Neuron (in vitro differentiated cells): Measurements from ENCODE around the gene RAB20.
"Not testable (repeated sequence)": the region's sequence is repeated elsewhere in the genome, so short reads cannot be mapped to it uniquely, and the experiment has no call there.

ENCODE experiments used
- H2AFZ ChIP-seq: one replicate; pipeline ENCODE4 v1.6.1; 2013; ENCODE audit warnings: low read depth, mild to moderate bottlenecking, inconsistent platforms, low read length, moderate library complexity
- H3K27me3 ChIP-seq: one replicate; pipeline ENCODE4 v1.6.1; 2013; ENCODE audit warnings: low read length; ENCODE audit not compliant: insufficient read depth
- H3K36me3 ChIP-seq: one replicate; pipeline ENCODE4 v1.6.1; 2013; ENCODE audit warnings: low read length; ENCODE audit not compliant: insufficient read depth
- H3K4me1 ChIP-seq: one replicate; pipeline ENCODE4 v1.6.1; 2013; ENCODE audit warnings: low read length; ENCODE audit not compliant: insufficient read depth
- H3K4me3 ChIP-seq: 2 replicates; pipeline ENCODE4 v1.5.1; 2013; ENCODE audit warnings: mild to moderate bottlenecking, low read length, moderate library complexity
- H3K9me3 ChIP-seq: one replicate; pipeline ENCODE4 v1.6.1; 2013; ENCODE audit warnings: low read length

Gene RAB20

GRCh38 chr13:110540871-110541525 is 20.5 kb downstream of the RAB20 start:
- H3K27me3 ChIP-seq, result no peaks in the 10 kb centered on the region
- no peaks in the 10 kb centered on the region for H3K4me1 ChIP-seq
- no peak overlapping the region for H2AFZ ChIP-seq
- no peaks in the 10 kb centered on the region for H3K36me3 ChIP-seq
- H3K9me3 ChIP-seq, result peaks cover 3% of the 10 kb centered on the region
- no peak overlapping the region for H3K4me3 ChIP-seq

GRCh38 chr13:110539894-110540293 is 21.6 kb downstream of the RAB20 start:
- H3K36me3 ChIP-seq, result no peaks in the 10 kb centered on the region

GRCh38 chr13:110538632-110539031 is 22.9 kb downstream of the RAB20 start:
- no peaks in the 10 kb centered on the region for H3K9me3 ChIP-seq
- no peak overlapping the region for H2AFZ ChIP-seq
- H3K4me3 ChIP-seq, result no peak overlapping the region
- H3K27me3 ChIP-seq, result no peaks in the 10 kb centered on the region
- H3K36me3 ChIP-seq, result no peaks in the 10 kb centered on the region
- no peaks in the 10 kb centered on the region for H3K4me1 ChIP-seq

More at GRCh38 chr13:110539894-110540293, 21.6 kb downstream of the RAB20 start:
- H3K4me1 ChIP-seq, result no peaks in the 10 kb centered on the region
- H2AFZ ChIP-seq, result no peak overlapping the region
- no peaks in the 10 kb centered on the region for H3K27me3 ChIP-seq
- no peak overlapping the region for H3K4me3 ChIP-seq
- H3K9me3 ChIP-seq, result peaks cover 3% of the 10 kb centered on the region

GRCh38 chr13:110536006-110536693 is 25.4 kb downstream of the RAB20 start:
- Histone ChIP-seq H3K4me3 (no peak overlapping the region), H3K36me3 (no peaks in the 10 kb centered on the region), H3K9me3 (peaks cover 7% of the 10 kb centered on the region), H3K27me3 (no peaks in the 10 kb centered on the region), H2AFZ (no peak overlapping the region), H3K4me1 (no peaks in the 10 kb centered on the region)

GRCh38 chr13:110535526-110535925 is 26.0 kb downstream of the RAB20 start:
- H3K36me3 ChIP-seq, result no peaks in the 10 kb centered on the region
- H2AFZ ChIP-seq, result no peak overlapping the region
- peaks cover 11% of the 10 kb centered on the region for H3K9me3 ChIP-seq
- H3K4me1 ChIP-seq, result no peaks in the 10 kb centered on the region
- H3K27me3 ChIP-seq, result no peaks in the 10 kb centered on the region
- H3K4me3 ChIP-seq, result no peak overlapping the region

GRCh38 chr13:110533771-110534670 is 27.5 kb downstream of the RAB20 start:
- peaks cover 7% of the 10 kb centered on the region for H3K4me1 ChIP-seq
- H3K36me3 ChIP-seq, result no peaks in the 10 kb centered on the region
- peaks cover 11% of the 10 kb centered on the region for H3K9me3 ChIP-seq
- H2AFZ ChIP-seq, result no peak overlapping the region
- H3K4me3 ChIP-seq, result no peak overlapping the region
- H3K27me3 ChIP-seq, result no peaks in the 10 kb centered on the region

GRCh38 chr13:110532258-110532657 is 29.3 kb downstream of the RAB20 start:
- H3K4me3 ChIP-seq, H3K4me1 ChIP-seq, H3K27me3 ChIP-seq, H3K36me3 ChIP-seq, H2AFZ ChIP-seq: not testable (repeated sequence)
- peaks cover 11% of the 10 kb centered on the region for H3K9me3 ChIP-seq

- peaks cover 7% of the 10 kb centered on the region for H3K4me1 ChIP-seq
- no peaks in the 10 kb centered on the region for H3K36me3 ChIP-seq
- peaks cover 11% of the 10 kb centered on the region for H3K9me3 ChIP-seq
- H3K27me3 ChIP-seq, result no peaks in the 10 kb centered on the region
- H2AFZ ChIP-seq, result no peak overlapping the region
- H3K4me3 ChIP-seq, result no peak overlapping the region
Observed at GRCh38 chr13:110531671-110532083, 29.8 kb downstream of the RAB20 start.

- Histone ChIP-seq H3K27me3 (no peaks in the 10 kb centered on the region), H2AFZ (no peak overlapping the region), H3K9me3 (peaks cover 11% of the 10 kb centered on the region), H3K36me3 (no peaks in the 10 kb centered on the region), H3K4me1 (peaks cover 7% of the 10 kb centered on the region), H3K4me3 (no peak overlapping the region)
Observed at GRCh38 chr13:110531100-110531499, 30.4 kb downstream of the RAB20 start.

- Histone ChIP-seq H3K27me3 (no peaks in the 10 kb centered on the region), H3K4me3 (no peak overlapping the region), H2AFZ (no peak overlapping the region), H3K9me3 (peaks cover 11% of the 10 kb centered on the region), H3K4me1 (peaks cover 7% of the 10 kb centered on the region), H3K36me3 (no peaks in the 10 kb centered on the region)
Observed at GRCh38 chr13:110529522-110530311, 31.8 kb downstream of the RAB20 start.

- no peak overlapping the region for H2AFZ ChIP-seq
- no peaks in the 10 kb centered on the region for H3K36me3 ChIP-seq
- H3K9me3 ChIP-seq, result peaks cover 11% of the 10 kb centered on the region
- no peak overlapping the region for H3K4me3 ChIP-seq
- peaks cover 7% of the 10 kb centered on the region for H3K4me1 ChIP-seq
- H3K27me3 ChIP-seq, result no peaks in the 10 kb centered on the region
Observed at GRCh38 chr13:110528911-110529310, 32.6 kb downstream of the RAB20 start.

- no peak overlapping the region for H2AFZ ChIP-seq
- H3K4me3 ChIP-seq, result no peak overlapping the region
- no peaks in the 10 kb centered on the region for H3K36me3 ChIP-seq
- H3K9me3 ChIP-seq, result peaks cover 11% of the 10 kb centered on the region
- peaks cover 7% of the 10 kb centered on the region for H3K4me1 ChIP-seq
- no peaks in the 10 kb centered on the region for H3K27me3 ChIP-seq
Observed at GRCh38 chr13:110528371-110528770, 33.2 kb downstream of the RAB20 start.
